NCI-H1105 (cell line): ENCODE results near the gene DNAH3.
"Not testable (repeated sequence)": the region's sequence is repeated elsewhere in the genome, so short reads cannot be mapped to it uniquely, and the experiment has no call there.

Experiments
- DNase-seq: peaks from one replicate; lab custom pipeline; 2025; lab: John Stamatoyannopoulos, UW

DNAH3 gene

DNA sequence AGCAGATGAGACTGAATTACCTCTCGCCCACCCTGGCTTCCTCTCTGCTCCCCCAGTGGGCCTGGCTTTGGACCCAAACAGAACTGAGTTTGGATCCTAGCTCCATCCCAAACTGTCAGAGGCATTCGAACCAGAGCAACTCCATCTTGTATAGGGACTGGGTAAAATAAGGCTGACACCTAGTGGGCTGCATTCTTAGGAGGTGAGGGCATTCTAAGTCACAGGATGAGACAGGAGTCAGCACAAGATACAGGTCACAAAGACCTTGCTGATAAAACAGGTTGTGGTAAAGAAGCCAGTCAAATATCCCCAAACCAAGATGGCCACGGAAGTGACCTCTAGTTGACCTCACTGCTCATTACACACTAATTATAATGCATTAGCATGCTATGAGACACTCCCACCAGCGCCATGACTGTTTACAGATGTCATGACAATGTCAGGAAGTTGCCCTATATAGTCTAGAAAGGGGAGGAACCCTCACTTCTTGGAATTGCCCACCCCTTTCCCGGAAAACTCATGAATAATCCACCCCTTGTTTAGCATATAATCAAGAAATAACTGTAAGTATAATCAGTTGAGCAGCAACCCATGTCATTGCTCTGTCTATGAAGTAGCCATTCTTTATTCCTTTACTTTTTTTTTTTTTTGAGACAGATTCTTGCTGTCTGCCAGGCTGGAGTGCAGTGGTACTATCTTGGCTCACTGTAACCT is 205.6 kb downstream of the DNAH3 start:
- no peak for DNase-seq

- DNase-seq = no peak
These were observed 208.4 kb downstream of the DNAH3 start for GRCh38 chr16:20942256-20942655.

- no peak for DNase-seq
These were observed 209.1 kb downstream of the DNAH3 start for GRCh38 chr16:20941636-20941926.

DNA sequence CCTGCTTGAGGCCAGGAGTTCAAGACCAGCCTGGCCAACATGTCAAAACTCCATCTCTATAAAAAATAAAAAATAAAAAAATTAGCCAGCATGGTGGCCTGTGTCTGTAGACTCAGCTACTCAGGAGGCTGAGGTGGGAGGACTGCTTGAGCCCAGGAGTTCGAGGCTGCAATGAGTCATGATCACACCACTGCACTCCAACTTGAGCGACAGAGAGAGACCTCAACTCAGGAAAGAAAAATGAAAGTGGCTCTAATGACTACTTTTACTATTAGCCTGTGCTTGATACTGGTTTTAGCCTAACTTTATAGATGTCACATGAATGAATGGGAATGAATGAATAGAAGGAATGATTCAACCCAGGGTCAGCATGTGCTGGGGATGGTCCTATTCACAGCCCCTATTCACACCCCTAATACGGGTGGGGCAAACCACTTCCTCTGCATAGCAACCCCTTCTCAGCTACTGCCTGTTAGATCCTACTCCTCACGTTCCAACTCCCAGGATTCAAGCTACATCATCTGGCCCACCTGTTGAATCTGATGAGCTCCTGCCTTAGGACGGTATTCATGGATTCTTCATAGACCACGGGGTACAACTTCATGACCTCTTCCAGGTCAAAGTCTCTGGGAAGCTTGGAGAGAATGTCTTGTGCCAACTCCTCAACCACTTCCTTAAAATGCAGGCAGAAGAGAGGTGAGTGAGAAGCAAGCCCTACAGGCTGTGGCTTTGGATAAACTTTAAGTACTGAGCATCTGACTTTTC is 209.6 kb downstream of the DNAH3 start:
- no peak for DNase-seq

DNA sequence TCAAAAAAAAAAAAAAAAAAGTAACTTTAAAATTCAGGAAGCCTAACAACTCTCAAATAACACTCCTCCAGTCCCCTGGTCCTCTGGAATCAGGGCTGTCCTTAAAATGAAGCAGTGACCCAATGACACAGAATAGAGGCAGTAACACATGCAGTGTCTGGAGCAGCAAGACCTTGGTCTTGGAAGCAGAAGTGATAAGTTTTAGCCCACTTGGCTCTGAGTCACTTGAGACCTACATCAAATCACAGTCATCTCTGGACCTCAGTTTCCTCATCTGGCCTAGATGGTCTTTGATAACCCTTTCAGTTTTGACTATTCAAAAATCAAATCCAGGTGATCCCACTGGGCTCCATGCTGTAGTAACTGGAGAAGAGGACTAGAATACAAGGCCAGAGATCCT is 211.0 kb downstream of the DNAH3 start:
- DNase-seq = no peak

DNA sequence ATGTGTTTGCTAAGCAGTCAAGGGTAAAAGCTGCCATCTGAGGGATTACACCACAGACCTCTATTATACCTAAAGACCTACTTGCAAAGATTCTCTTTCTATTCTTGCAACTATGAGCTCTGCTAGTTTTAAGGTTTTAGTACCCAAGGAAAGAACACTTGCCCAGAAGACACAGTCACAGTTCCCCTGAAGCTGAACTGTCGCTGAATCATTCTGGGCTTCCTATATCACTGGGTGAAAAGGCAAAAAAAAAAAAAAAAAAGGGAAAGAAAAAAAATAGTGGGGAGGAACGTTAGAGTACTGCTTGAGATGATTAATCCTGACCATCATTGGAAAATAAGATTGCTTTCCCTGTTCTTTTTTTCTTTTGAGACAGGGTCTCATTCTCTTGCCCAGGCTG is 212.2 kb downstream of the DNAH3 start:
- no peak for DNase-seq

DNA sequence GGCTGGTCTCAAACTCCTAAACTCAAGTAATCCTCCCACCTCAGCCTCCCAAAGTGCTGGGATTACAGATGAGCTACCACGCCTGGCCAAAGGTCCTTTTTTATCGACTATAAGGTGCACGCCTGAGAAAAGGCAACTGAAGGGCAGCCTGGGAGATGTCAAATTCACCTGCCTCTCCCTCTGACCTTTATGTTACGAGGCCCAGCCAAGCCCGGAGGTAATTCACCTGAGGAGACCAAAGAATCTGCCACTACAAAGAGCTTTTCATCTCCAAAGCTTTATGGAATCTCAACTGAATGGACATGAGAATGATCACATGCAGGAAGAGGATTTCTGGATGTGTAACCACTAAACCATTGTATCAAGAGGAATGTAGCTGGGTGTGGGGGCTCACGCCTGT is 212.9 kb downstream of the DNAH3 start:
- no peak for DNase-seq

- DNase-seq = no peak
These were observed 217.1 kb downstream of the DNAH3 start for GRCh38 chr16:20933589-20933988.

DNA sequence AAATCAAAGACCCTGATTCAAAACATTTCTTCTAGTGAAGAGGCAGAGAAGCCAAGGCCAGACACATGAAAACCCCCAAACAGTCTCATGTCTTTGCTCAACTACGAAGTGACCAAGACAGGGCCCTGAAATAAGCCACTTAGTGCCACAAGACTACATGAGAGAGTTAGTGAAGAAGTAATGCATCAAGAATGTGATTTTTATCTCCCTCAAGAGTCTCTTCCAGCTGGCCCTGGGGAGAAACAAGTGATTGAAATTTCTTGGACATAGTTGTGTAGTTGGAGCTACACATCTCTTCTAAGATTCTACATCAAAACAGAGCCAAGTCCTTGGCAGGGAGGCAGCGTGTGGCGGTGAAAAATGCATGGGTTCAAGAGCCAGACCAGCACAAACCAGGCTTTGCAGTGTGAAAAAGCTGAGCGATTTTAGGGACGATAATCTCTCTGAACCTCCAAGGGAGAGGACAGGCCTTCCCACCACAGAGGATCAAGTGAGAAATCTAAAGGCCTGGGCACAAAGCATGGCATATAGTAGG is 219.5 kb downstream of the DNAH3 start:
- no peak for DNase-seq

- no peak for DNase-seq
These were observed 220.3 kb downstream of the DNAH3 start for GRCh38 chr16:20930365-20930690.

DNA sequence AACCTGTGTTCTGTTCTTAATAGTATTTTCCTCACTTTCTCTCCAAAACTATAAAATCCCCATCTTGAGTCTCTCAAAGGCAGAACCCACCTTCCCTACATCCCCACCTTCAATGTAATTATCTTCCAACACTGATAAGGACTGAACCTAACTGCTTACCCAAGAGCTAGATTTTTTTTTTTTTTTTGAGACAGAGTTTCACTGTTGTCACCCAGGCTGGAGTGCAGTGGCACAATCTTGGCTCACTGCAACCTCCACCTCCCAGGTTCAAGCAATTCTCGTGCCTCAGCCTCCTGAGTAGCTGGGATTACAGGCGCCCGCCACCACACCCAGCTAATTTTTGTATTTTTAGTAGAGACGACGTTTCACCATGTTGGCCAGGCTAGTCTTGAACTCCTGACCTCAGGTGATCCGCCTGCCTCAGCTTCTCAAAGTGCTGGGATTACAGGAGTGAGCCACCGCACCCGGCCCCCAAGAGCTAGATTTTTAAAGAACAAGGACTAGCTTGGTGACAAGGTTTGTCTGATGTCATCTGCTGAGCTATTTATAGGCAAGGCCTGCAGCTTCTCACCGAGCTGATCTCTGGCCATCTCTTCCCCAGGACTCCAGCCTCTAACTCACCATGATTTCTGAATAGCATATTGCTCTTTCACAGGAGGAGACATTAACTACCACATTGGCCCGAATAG is 220.8 kb downstream of the DNAH3 start:
- not testable (repeated sequence) for DNase-seq

DNA sequence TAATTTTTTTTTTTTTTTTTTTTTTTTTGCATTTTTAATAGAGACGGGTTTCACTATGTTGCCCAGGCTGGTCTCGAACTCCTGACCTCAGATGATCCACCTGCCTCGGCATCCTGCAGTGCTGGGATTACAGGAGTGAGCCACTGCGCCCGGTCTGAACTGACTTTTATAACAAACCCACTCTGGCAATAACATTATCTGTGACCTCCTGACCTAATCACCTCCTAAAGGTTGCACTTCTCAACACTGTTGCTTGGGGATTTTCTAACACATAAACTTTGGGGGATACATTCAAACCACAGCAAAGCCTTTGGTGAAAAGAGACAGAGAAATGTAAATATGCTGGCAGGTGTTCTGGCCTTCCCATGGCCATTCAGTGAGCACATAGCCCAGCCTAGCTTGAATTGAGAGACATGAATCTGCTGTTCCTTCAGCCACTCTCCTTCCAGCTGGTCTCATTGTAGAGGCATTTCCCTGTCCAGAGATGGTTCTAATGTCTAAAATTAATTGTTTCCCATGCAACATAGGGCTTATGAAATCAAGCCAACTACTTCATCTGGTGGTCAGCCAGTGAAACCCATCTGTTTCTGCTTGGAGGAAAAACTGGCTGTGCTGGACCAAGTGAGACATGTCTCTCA is 221.8 kb downstream of the DNAH3 start:
- DNase-seq = no peak

DNA sequence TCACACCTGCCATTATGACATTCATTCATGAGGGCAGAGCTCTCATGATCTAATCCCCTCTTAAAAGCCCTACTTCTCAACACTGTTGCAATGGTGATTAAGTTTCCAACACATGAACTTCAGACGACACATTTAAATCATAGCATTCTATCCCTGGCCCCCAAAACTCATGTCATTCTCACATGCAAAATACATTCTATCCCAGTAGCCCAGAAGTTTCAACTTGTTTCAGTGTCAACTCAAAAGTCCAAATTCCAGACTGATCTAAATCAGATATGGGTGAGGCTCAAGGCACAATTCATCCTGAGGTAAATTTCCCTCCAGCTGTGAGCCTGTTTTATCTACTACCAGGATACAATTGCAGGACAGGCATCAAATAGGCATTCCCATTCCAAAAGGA is 224.9 kb downstream of the DNAH3 start:
- DNase-seq = no peak

- no peak for DNase-seq
These were observed 226.8 kb downstream of the DNAH3 start for GRCh38 chr16:20923876-20924275.

GRCh38 chr16:20920799-20921198 is 229.8 kb downstream of the DNAH3 start:
- DNase-seq = no peak

GRCh38 chr16:20920091-20920490 is 230.6 kb downstream of the DNAH3 start:
- DNase-seq = no peak

DNA sequence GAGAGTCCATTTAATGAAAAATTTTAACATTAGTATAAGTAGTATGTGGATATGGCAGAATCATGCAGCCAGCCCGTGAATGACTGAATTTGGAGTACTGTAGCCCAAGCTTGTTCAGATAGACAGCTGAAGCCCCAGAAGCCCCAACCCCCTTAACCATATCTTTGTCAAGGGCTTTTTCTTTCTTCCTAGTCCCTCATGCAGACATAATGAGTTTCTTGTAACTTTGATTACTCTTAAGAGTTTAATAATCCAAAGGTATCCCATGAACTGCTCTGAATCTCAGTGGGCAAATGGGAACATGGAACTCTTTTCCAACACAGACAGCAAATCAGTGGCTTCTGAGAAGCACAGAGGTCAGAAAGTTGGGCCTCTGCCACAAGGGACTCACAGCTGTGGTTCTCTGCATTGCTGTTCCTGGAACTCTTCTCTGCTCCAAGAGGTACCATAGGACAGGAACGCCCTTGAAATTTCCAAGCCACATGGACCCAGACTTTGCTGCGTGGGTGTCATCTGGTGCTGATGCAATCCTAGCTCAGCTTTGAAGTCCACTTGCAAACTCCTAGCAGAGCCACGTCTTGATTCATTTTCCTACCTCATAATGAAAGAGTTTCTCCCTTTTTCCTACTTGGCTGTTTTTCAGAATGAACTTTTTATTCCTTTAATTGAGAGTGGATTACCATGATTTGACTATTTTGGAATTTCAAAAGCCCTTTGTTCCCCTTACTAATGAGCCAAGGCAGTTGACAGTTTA is 232.0 kb downstream of the DNAH3 start:
- DNase-seq = no peak

DNA sequence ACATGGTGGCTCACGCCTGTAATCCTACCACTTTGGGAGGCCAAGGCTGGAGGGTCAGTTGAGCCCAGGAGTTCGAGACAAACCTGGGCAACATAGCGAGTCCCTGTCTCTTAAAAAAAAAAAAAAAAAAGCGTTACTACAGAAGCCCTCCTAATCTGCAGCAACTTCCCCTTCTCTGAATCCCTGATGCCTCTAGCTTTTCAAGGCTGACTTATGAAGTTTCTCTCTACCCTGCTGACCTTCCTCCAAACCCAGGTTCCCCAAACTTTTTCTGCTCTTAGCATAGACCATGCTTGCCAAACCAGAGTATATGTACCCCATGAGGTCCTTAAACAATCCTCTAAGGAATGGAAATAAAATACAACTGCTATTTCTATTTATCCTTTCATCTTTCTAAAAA is 233.7 kb downstream of the DNAH3 start:
- DNase-seq = no peak

DNA sequence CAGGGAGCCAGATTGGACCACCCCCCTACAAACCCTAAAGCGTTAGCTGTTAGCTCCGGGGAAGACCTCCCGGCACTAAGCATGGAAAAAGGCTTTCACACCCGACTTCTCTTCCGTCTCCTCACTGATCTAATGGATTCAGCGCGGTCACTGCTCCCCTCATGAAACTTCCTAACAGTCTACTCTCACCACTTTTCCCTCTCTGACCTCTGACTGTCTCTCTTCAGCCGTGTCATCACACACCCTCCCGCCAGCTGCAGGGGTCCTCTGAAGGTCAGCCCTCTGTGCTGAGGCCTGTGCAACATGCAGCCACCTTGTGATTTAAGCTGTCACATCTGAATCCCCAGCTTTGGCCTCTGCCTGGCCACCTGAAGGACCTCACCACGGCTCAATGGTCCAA is 234.4 kb downstream of the DNAH3 start:
- DNase-seq = no peak

DNA sequence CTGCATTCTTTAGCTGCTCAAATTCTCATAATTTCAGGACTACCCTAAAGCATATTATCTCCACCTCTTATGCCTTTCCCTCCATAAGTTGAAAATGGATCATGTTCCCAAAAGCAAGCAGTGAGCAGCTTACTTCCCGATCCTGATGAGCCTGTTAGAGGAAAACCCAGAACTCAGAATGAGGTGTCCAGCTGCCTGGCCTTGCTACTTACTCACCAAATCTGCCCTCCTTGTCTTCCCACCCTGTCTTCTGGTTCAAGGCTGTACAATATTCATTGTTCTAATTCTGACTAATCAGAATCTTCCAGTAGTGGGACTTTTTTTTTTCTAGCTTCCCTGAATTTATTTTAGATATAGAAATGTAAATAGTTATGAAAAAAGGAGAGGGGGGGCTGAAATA is 239.3 kb downstream of the DNAH3 start:
- no peak for DNase-seq

DNA sequence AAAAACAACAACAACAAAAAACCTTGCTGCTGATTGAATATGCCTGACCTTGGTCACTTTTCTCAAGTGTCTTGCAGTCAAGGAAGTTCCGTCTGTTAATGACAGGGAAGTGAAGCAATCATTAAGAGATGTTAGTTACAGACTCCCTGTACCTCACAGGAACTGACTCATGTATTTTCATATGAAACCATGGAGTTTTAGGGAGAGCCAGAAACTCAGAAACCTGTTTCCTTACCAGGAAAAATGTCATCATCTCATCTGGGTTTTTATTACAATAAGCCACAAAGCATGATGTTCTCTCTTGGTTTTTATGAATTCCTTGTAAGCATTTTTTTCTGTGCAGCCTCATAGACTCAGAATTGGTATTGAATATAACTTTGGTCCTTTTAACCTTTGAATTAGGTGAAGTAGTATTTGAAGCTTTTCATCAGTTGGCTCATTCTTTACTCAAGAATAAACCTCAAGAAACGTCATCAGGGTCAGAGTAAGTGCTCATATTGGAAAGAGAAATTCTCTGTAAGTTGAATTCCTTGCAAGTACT is 239.8 kb downstream of the DNAH3 start:
- DNase-seq = no peak
